ENCODE results near the gene MESP2. TPM values are rescaled to one million over a fixed set of nuclear protein-coding genes. Genes with fewer than 3 reads are reported as not detected.

MESP2 gene
- total and polyA plus RNA-seq, 2 of the 13 experiments (the other 11 are each of a cell fraction or from before 2014, with no cell fraction given), result not detected

- no peak overlapping the region for H3K4me2 ChIP-seq (ENCODE audit: low read depth, low read length)
- intact Hi-C loops (cut with micrococcal nuclease; ENCODE audit: unreplicated experiment) (no loop called here), in situ Hi-C loops (cut with HindIII; ENCODE audit: extremely low pct_ligation_motif_present, low pct_unique_long_range_greater_than_20kb) (loop anchor here (25.0 kb wide), 1 partner anchor 352 kb away; no protein-coding TSS in a partner anchor)
- H3K4me3 ChIP-seq (replicated peaks in 1 of 3; ENCODE audit: insufficient read depth in 1 of 3, low read depth in 2 of 3, low read length in 3 of 3), result no peak overlapping the region
- DNase-seq (ENCODE audit: low spot score), result no peak
- H3K9me3 ChIP-seq (ENCODE audit: low read length), result no peaks in the 10 kb centered on the region
- no TSS peak for BruUV-seq (replicated peaks)
- no peaks in the 10 kb centered on the region for H3K79me2 ChIP-seq (ENCODE audit: insufficient read depth, low read length)
- no peaks in the 10 kb centered on the region for H3K36me3 ChIP-seq (replicated peaks in 1 of 2; ENCODE audit: control insufficient read depth in 1 of 2, insufficient read depth in 2 of 2, low read length in 2 of 2)
- H3K27me3 ChIP-seq (ENCODE audit: control insufficient read depth in 1 of 2, insufficient read depth in 2 of 2, low read length in 2 of 2), result peaks cover 1 to 28% of the 10 kb centered on the region in 2 experiments; a peak in 4 of 5 replicates
- H4K20me1 ChIP-seq (ENCODE audit: insufficient read depth, low read length), result no peaks in the 10 kb centered on the region
- TF ChIP-seq BORCS8-MEF2B (CRISPR knock-in tag; IDR thresholded peaks at IDR 0.05) (no peak), RARA (CRISPR knock-in tag; IDR thresholded peaks at IDR 0.05) (no peak), FOXK2 (IDR thresholded peaks at IDR 0.05) (no peak), MNT (IDR thresholded peaks at IDR 0.05) (0 out of 2 replicates have a peak, but pooled peaks have one; percentile 8)
- H3K27ac ChIP-seq (ENCODE audit: extremely low read length, insufficient read depth, low read length), result no peak overlapping the region
- 33% methylated on average over 4 of the region's 4 CpGs for WGBS (ENCODE audit: low lambda C conversion rate)
- CTCF ChIA-PET (ENCODE audit: low intra/inter-chr PET ratio, low total read pairs), result no interaction called here
- POLR2A ChIA-PET, result no interaction called here
- H3K4me1 ChIP-seq (ENCODE audit: insufficient read depth, low read length), result no peaks in the 10 kb centered on the region
- FAIRE-seq, result no peak
- no peak overlapping the region for H2AFZ ChIP-seq (ENCODE audit: low read length)
- ATAC-seq, result no peak
- H3K9ac ChIP-seq (ENCODE audit: insufficient read depth, low read depth, low read length), result no peak overlapping the region
These were observed 40.4 kb upstream of the MESP2 start for GRCh38 chr15:89735773-89736172.

GRCh38 chr15:89740137-89740536 lies 36.0 kb upstream of the MESP2 start:
- Histone ChIP-seq H3K4me1 (ENCODE audit: insufficient read depth, low read length) (no peaks in the 10 kb centered on the region), H3K27me3 (ENCODE audit: control insufficient read depth in 1 of 2, insufficient read depth in 2 of 2, low read length in 2 of 2) (peaks cover 2 to 39% of the 10 kb centered on the region in 2 experiments; a peak in 4 of 5 replicates), H3K4me3 (replicated peaks in 1 of 3; ENCODE audit: insufficient read depth in 1 of 3, low read depth in 2 of 3, low read length in 3 of 3) (no peak overlapping the region), H3K4me2 (ENCODE audit: low read depth, low read length) (peak overlapping the region; percentile 48), H3K36me3 (replicated peaks in 1 of 2; ENCODE audit: control insufficient read depth in 1 of 2, insufficient read depth in 2 of 2, low read length in 2 of 2) (no peaks in the 10 kb centered on the region), H3K9ac (ENCODE audit: insufficient read depth, low read depth, low read length) (no peak overlapping the region), H3K79me2 (ENCODE audit: insufficient read depth, low read length) (no peaks in the 10 kb centered on the region), H3K9me3 (ENCODE audit: low read length) (no peaks in the 10 kb centered on the region), H4K20me1 (ENCODE audit: insufficient read depth, low read length) (no peaks in the 10 kb centered on the region), H2AFZ (ENCODE audit: low read length) (no peak overlapping the region), H3K27ac (ENCODE audit: extremely low read length, insufficient read depth, low read length) (no peak overlapping the region)
- intact Hi-C loops (cut with micrococcal nuclease; ENCODE audit: unreplicated experiment), result loop anchor here (1.0 to 2.0 kb wide), 3 partner anchors 135 to 231 kb away; no protein-coding TSS in a partner anchor
- peak; percentile 94 for FAIRE-seq
- POLR2A ChIA-PET, result interaction anchor here (1.5 kb wide), 1 partner anchor 11 kb away, joined by 3 read pairs; the partner anchor contains the start of gene MESP1
- ATAC-seq, result peak; percentile 88
- BruUV-seq (replicated peaks), result no TSS peak
- in situ Hi-C loops (cut with HindIII; ENCODE audit: extremely low pct_ligation_motif_present, low pct_unique_long_range_greater_than_20kb), result loop anchor here (25.0 kb wide), 1 partner anchor 347 kb away; no protein-coding TSS in a partner anchor
- DNase-seq (ENCODE audit: low spot score), result peak; percentile 72
- CTCF ChIA-PET (ENCODE audit: low intra/inter-chr PET ratio, low total read pairs), result interaction anchor here (1.0 to 3.1 kb wide), 3 partner anchors 133 to 148 kb away, joined by 5 to 26 read pairs (median 16); no protein-coding TSS in a partner anchor
- 4% methylated on average over 3 of the region's 8 CpGs for WGBS (ENCODE audit: low lambda C conversion rate)
- TF ChIP-seq YEATS4 (CRISPR knock-in tag; IDR thresholded peaks at IDR 0.05; ENCODE audit: borderline replicate concordance) (no peak), ZNF547 (CRISPR knock-in tag; IDR thresholded peaks at IDR 0.05) (no peak), TEAD3 (CRISPR knock-in tag; optimal IDR thresholded peaks at IDR 0.05; ENCODE audit: borderline replicate concordance) (peak; percentile 72), XRCC5 (optimal IDR thresholded peaks at IDR 0.05; ENCODE audit: low read length) (peak; percentile 38), PATZ1 (CRISPR knock-in tag; IDR thresholded peaks at IDR 0.05) (no peak), SOX6 (IDR thresholded peaks at IDR 0.05) (no peak), SOX6 (CRISPR knock-in tag; IDR thresholded peaks at IDR 0.05) (0 out of 2 replicates have a peak, but pooled peaks have one; percentile 17), ZNF296 (CRISPR knock-in tag; conservative IDR thresholded peaks at IDR 0.05) (no peak), ZMAT3 (CRISPR knock-in tag; conservative IDR thresholded peaks at IDR 0.05) (no peak), CTCF (CRISPR knock-in tag; IDR thresholded peaks at IDR 0.05) (peak; percentile 92), GATAD2A (CRISPR knock-in tag; IDR thresholded peaks at IDR 0.05) (no peak)
